ENCODE results near the gene MRTFA.

GRCh38 chr22:40477683-40478337, 158.7 kb downstream of the MRTFA start:
- no peak for TF ChIP-seq EZH2phosphoT487 (IDR thresholded peaks at IDR 0.05)
- TF ChIP-seq CTCF (IDR thresholded peaks at IDR 0.05), result no peak
